Activated naive CD4-positive, alpha-beta T cell (primary cell): ENCODE results near the gene SNX33.
"Not testable (repeated sequence)": the region's sequence is repeated elsewhere in the genome, so short reads cannot be mapped to it uniquely, and the experiment has no call there.

Experiments
- DNase-seq, 4 experiments: peaks; one replicate each; lab custom pipeline; 2025; lab: John Stamatoyannopoulos, UW

SNX33 gene, protein sequence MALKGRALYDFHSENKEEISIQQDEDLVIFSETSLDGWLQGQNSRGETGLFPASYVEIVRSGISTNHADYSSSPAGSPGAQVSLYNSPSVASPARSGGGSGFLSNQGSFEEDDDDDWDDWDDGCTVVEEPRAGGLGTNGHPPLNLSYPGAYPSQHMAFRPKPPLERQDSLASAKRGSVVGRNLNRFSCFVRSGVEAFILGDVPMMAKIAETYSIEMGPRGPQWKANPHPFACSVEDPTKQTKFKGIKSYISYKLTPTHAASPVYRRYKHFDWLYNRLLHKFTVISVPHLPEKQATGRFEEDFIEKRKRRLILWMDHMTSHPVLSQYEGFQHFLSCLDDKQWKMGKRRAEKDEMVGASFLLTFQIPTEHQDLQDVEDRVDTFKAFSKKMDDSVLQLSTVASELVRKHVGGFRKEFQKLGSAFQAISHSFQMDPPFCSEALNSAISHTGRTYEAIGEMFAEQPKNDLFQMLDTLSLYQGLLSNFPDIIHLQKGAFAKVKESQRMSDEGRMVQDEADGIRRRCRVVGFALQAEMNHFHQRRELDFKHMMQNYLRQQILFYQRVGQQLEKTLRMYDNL

DNA sequence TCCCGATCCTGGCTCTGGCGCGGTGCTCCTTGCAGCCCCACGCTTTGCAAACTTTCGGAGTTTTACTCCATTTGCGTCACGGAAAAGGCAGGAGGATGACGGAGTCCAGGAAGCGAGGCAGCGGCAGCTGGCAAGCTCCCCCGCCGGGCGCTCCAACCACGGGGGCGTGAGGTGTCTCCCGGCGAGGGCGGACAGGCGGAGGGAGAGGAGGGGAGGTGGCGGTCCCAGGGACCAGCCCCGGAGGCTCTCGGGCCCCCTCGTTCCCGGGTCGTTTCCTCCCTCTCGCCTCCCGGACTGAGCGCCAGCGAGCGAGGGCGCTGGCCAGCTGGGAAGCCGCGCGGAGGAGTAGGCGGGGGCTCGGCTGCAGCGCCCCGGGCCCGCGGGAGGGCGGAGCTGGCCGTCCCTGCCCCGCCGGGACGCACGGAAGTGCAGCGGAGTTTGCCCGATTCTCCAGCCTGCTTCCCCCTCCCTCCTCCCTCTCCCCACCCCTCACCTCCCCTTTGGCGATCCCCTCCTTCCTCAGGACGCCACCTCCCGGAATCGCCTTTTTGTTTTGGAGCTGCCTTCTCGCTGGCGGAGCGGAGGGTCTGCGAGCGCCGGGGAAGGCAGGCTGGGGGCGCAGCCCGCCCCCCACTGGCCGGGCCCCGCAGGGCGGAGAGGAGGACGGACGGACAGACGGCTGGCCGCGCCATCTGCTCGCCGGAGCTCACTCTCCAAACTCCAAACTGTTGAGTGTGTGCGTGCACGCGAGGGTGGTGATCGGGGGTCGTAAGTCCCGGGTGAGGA lies at the start of gene SNX33:
Gene SNX33, plus strand, starts transcription at position 543 of the 786 bp plus-strand sequence. CDS start 1,191 bp downstream, outside the sequence.
- peak in 2 of 4 experiments; percentile 17 to 21 for DNase-seq

DNA sequence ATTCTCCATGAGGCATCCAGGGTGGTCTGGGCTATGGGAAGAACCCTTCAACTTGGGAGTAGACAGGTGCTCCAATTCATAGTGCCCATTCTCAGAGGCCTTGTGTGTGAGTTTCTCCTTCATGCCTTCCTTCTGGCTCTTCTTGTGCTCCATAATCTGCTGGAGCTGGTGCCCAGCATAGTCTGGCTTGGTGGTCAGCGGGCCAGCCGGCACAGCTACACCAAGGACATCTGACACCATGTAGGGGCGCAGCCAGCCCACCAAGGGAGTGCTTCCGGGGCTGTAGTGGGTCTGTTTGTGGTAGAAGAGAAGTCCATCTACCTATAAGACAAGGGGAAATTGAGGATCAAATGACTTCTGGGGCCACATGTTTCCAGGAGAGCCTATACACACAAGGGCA lies 49.4 kb upstream of the SNX33 start:
- no peak for DNase-seq

DNA sequence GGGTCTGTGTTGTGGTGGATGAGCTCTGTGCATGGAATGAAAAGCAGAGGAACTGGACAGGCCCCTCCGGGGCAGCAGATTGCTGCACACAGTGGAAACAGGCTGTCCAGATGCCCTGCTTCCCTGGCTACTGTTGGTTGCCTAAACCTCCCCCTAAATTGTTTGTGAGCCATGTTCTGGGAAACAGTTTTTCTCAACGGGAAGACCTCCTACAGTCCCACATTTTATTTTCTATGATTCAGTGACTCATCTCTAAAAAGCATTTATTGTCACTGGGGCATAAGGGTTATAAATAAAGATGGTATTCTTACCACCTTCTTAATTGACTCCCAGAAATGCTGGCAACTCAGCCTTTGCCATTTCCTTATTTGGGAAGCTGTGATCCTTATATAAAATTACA lies 48.3 kb upstream of the SNX33 start:
- no peak for DNase-seq

DNA sequence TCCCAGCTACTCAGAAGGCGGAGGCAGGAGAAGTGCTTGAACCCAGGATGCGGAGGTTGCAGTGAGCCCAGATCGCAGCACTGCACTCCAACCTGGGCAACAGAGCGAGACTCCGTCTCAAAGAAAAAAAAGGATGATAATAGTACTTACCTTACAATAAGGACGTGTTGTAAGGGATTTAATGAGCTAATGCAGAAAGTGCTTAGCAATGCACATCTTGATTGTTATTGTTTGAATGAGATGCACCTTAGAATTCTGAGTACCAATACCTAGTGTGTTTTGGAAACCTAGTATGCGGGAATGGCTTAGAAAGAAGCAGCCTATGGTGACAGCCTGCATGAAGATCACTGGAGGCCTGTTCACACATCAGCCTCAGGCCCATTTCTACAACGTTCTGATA lies 41.7 kb upstream of the SNX33 start:
- DNase-seq, result no peak

DNA sequence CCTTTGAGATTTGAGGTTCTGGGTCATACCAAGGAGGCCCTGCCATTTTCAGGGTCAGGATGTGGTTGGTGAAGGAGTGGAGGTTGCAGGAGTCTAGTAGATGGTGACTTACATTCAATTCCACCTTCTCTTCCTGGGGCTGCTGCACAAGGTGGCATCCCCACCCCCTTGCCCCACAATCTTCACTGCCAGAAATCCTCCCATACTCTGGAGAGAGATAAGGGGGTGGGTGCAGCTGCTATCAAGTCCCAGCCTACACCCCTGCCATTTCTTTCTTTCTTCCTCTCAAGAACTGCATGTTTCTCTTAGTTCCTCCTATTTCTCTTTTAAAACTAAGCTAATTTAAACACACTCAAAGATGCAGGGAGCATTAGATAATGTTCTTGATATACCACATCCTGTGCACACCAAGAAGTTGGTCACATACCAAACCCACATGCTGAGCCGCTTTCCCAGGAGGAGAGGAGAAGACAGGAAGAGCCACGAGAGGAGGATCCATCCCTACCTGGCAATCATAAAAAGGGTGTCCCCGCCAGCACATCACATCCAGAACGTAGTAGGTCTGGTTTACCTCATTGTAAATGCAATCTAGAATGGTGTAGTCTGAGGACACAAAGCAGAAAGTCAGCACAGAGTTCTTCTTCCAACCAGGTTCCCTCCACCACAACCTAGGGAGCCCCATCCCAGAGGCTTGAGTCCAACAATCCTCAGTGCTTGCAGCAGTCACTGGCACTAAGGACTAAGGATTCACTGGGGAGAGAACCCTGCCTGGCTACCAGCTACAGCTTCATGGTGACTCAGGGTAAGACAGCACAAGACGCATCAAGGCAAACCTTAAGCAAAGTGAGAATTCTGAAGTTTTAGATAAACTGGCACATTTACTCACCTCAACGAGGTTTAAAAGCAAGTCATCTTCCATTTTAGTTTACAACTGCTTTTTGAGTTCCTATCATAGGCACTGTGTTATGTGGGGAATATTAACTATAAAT lies 40.7 kb upstream of the SNX33 start:
- no peak for DNase-seq

DNA sequence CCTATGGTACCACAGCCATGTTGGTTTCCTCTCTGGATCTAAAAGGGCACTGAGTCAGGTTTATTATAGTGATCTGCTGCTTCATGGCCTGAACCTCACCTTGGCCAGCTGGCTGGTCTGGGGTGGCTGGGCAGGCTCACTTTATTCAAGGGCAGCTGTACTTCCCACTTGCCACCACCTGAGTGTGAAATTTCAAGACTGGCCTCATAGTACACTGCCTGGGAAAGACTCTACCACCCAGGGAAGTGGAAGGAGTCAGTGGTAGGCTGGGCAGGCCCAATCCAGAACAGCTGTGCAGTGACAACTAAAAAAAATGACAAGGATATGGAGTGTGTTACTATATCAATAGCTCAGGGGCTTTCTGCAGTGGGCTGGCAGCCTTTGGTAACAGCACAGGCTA lies 30.9 kb upstream of the SNX33 start:
- DNase-seq, result no peak

DNA sequence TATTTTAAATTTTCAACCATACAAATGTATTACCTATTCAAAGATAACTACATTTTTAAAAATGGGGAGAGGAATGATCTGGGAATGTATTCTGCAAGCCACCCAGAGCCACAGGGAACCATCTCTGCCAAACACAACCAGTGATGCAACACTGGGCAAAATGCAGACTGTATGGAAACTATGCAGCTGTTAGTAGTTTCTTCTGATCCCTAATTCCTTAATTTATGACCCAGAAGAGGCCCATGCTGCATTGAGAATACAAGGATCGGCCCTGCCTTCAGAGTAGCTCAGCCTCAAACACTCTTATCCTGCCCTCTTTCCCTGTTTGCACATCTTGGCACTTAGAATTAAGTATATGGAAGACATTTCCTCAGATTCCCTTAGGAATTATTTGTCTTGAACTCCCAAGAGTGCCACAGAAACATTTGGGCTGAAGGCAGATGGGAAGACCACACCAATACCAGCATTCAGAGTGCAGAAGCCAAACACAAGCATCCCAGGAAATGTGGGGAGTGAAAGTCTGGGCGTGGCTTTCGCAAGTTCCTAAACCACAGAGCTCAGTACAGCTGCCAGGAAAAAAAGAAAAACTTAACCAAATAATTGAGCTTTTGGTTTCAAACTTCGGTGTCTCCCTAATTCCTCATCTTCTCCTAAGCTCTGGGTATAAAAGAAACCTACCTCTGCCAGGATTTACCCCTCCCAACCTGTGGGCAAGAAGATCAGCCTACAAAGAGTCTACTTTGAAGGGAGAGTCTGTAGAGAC lies 27.5 kb upstream of the SNX33 start:
- DNase-seq, result no peak

DNA sequence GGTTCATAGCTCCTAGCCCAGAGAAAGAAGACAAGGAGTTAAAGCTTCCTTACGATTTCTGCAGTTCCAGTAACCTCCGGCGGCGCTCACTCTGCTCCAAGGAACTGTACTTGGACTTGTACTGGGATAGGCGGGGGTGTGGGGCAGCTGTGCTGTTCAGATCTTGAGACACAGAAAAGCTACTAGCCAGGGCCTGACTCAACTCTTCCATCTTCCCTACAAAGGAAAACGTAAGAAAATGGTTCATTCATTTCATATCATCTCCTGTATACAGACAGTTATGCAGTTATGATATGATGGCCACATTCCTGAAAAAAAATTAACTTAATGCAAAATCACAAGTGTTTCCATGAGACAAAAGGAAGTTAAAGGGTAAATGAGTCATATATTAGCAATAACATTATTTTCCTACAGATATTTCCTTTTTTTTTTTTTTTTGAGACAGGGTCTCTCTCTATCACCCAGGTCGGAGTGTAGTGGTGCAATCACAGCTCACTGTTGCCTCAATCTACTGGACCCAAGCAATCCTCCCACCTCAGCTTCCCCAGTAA lies 26.8 kb upstream of the SNX33 start:
- no peak for DNase-seq

DNA sequence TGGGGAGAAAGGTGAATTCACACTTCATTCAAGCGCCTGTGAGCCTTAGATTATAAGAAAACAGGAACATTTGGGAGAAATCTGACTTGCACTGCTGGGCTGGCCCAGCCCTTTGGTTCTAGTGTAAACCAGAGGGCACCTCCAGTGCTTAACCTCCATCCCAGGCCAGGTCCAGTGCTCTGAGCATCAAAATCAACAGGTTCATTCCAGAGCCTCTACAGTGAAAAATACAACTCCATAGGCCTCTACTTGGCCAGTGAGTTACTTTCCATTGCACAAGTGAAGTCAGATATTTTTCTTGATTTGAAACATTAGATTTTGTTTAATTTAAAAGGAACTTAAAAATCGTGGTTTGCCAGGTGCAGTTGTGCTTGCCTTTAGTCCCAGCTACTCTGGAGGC lies 25.2 kb upstream of the SNX33 start:
- DNase-seq, result no peak

DNA sequence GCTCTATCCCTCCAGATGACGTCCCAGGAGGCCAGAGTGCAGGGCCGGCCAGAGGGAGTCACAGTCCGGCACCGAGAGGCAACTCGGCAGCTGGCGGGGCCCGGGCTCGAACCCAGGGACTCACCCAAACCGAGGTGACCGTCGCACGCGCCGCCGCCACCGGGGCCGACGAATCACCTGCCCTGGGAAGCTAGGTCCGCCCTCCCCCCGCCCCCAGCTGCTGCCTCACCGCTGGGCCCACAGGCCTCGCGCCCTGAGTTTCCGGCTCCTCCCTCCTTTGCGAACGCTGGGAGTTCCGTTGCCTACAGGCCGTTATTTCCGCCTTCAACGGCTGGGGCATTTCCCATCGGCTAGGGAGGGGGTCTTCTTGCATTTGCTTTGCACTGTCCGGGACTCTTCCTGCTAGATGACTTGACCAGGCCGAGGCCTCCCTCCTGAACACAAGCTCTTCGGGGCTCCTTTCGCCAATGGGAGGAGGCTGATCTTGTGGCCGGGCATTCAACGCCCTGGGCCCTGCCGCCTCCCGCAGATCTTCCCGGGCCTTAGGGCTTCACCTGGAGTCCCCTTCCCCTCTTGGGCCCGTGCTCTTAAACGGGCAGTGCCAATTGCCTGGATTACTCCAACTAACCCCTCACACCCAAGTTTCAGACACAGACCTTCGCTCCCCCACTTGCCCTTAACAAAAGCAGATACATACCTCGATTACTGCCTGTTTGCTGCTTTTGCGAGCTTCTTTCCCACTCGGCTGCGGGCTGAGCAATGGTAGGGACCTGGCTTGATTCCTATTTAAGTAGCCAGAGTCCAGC lies 22.0 kb upstream of the SNX33 start, which contains the start of gene SNUPN:
Gene SNUPN, minus strand, starts transcription at position 184 of the 806 bp plus-strand sequence. CDS start 4,674 bp downstream, outside the sequence.
- peak; percentile 85 to 95 (median 88) for DNase-seq

DNA sequence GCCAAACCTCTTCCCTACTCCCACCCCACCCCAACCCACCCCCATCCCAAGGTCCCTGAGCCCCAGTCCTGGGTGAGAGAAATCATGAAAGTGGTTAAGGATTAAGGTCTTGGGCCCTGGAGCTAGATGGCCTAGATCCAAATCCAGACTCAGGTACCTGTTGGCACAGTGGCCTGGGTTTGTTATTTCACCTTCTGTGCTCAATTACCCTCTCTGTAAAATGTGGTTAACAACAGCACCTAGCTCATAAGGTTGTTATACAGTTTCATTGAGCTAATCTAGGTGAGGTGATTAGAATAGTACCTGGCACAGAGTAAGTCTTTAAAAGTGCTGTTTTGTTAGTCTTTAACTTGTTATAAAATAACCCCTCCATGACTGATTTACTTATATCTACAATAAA lies 15.8 kb upstream of the SNX33 start:
- DNase-seq, result no peak

DNA sequence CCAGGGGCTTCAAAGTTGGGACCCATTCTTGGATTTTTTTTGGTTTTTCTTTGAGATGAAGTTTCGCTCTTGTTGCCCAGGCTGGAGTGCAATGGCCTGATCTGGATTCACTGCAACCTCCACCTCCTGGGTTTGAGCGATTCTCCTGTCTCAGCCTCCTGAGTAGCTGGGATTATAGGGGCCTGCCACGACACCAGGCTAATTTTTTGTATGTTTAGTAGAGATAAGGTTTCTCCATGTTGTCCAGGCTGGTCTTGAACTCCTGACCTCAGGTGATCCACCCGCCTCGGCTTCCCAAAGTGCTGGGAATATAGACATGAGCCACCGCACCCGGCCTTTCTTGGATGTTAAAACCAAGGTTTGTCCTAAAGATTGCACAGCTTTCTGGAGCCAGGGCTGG lies 13.8 kb upstream of the SNX33 start:
- not testable (repeated sequence) for DNase-seq

DNA sequence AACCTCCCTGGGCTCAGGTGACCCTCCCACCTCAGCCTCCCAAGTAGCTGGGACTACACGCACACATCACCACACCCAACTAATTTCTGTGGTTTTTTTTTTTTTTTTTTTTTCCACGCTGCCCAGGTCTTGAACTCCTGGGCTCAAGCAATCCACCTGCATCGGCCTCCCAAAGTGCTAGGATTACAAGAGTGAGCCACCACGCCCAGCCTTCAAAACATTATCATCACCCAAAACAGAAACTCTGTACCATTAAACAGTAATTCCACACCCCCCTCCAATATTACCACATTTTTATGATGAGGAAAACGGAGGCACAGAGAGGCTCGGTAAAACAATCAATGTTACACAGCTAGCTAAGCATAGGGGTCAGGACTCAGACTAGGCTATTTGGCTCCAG lies 11.7 kb upstream of the SNX33 start:
- DNase-seq, result no peak

DNA sequence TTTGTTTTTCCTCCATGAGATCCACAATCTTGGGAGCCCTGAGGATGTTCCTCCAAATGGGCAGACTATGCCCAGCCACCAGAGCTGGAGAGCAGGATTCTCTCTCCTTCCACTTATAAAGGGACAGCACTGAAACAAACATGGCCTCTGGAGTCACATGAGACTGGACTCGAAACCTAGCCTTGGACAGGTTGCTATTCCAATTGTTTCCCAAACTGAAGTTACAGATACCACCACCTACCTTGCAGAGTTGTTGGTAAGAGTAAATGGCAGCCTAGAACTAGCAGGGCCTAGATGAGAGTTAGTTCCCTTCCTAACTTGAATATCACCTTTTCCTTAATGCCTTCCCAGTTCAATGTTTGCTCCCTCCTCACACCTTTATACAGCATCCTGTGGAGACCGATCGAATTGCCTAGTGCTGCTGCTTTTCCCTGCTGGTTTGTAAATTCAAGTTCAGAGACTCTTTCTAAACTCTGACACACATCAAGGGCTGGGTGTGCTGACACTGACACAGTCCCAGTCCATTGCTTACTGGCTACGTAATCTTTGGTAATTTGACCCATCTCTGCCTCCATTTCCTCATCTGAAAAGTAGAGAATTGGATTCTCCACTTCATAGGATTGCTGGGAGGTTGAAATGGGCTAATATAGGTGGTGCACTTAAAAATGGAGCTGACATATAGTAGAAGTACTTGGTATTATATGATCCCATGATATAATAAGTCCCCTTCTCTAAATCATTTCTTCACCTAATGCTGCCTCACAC lies 10.3 kb upstream of the SNX33 start:
- no peak for DNase-seq

DNA sequence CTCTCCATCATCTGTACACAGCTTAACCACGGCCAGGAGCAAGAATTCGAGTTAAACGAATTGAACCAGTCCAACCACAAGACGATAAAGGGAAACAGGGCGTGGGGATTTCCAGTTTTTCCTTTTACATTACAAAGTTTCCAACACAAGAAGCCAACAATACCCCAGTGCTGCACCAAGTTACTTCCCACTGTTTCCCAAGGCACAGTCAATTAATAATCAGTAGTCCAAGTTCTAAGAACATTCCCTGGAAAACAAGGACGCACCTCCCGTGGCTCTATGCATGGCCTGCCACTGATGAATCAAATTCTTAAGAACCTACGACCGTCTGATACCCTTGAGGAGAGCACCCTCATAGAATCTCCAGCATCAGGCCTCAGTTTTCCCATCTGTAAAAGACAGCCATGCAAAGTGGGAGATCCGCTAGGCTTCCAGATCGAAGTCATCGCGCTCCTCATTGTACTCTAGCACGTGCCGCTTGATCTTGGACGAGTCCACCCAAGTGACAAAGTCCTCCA lies 8.5 kb upstream of the SNX33 start:
- DNase-seq, result no peak

DNA sequence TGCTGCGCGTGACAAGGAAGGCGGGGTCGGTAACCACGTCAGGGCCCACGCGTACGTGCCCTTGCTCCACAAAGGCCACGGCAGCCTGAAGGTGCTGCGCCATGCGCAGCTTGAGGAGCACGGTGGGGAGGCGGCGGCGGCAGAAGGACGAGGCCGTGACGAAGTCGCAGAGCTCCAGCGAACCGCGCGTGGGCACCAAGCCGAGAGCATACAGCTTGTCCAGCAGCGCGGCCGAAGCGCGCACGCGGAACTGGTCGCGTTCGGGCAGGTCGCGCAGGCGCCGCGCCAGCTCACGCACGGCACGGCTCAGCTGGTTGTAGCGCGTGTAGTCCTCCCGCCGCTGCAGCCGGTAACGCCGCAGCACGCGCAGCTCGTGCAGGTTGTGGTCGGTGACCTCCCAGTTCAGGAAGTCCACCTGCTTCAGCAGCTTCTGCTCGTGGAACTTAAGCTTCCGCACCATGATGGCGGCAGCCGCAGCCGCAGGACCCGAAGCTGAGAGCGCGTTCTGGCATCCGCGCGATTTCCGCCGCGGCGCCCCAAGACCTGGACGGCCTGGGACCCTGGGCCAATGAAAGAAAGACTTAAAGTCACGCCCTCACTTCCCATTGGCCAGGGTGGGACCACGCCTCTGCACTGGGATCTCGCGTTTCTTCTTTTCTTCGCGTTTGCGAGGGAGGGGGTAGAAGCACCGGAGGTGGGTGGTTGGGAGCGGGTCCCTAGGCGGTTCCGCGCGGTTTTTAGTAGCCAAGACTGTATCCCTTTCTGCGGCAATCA lies 7.8 kb upstream of the SNX33 start, which contains the start of gene IMP3:
Gene IMP3, minus strand, starts transcription at position 516 of the 774 bp plus-strand sequence. Its CDS starts 56 bp downstream, at position 460.
- peak; percentile 77 to 90 (median 84) for DNase-seq

DNA sequence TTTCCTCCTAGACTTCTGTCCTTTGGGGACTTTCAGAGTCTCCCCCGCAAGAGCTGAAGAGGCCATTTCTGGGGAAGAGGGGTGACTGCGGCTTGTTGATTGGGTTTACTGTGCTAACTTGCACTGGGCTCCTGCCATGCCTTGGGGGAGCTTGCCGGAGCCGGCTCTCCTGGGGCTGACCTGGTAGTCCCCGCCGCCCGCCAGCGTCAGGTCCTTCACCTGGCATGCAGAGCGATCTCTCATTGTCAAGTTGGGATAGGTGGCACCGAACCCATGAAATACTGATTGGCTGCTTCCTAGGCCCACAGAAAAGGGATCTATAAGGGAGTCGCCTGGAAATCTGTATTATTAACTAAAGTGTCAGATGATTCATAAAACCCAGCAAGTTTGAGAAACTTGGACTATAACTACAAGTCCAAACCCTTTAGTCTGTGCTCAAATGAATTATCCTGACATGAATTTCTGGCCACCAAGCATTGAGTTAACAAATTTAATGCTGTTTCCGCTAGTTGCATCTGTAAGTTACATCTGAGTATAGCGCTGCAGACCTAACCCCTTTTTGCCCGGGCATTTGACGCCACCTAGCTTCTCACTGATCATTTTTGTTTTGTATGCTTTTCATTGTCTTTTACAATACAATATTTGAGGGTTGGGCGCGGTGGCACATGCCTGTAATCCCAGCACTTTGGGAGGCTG lies 7.1 kb upstream of the SNX33 start:
- DNase-seq, result peak in 2 of 4 experiments; percentile 34 to 63
